ENCODE measurements around the gene MORN4.

GRCh38 chr10:97659589-97659988 lies 26.3 kb upstream of the MORN4 start:
- no peak for TF ChIP-seq CTCF (IDR thresholded peaks at IDR 0.05)
- no peak for TF ChIP-seq ZFX (IDR thresholded peaks at IDR 0.05; ENCODE audit: borderline replicate concordance)

Data from 22Rv1 (cell line).